DND-41 (cell line): ENCODE data around the gene KCNS1.
A peak's percentile ranks its signal among the peaks of the same experiment; 100 is the strongest.

Experiments
- ATAC-seq: fragments of 200-7000 bp; cut with Tn5 transposase; 3 replicates; pipeline ENCODE4 v1.9.1; 2021; ENCODE audit warnings: low read depth; ENCODE audit not compliant: insufficient read depth
- DNase-seq: peaks from one replicate; pipeline ENCODE4 v3.0.0-alpha.2; 2020
- H2AFZ ChIP-seq: 2 replicates; pipeline ENCODE4 v1.6.0; 2012; ENCODE audit warnings: low read depth, low read length
- H3K27ac ChIP-seq: 2 replicates; pipeline ENCODE4 v1.5.1; 2012; ENCODE audit warnings: low read length, inconsistent platforms
- H3K27me3 ChIP-seq: fragments of 200-600 bp; sonication (generic); 2 replicates; pipeline ENCODE4 v1.6.0; 2012; ENCODE audit warnings: low read length, mild to moderate bottlenecking, inconsistent platforms; ENCODE audit not compliant: insufficient read depth, poor library complexity
- H3K36me3 ChIP-seq: 2 replicates; pipeline ENCODE4 v1.5.1; 2012; ENCODE audit warnings: low read length, inconsistent platforms; ENCODE audit not compliant: insufficient read depth
- H3K4me1 ChIP-seq: 2 replicates; pipeline ENCODE4 v1.5.1; 2012; ENCODE audit warnings: mild to moderate bottlenecking, low read length; ENCODE audit not compliant: insufficient read depth
- H3K4me2 ChIP-seq: 2 replicates; pipeline ENCODE4 v1.6.0; 2012; ENCODE audit warnings: mild to moderate bottlenecking, moderate library complexity, low read length, inconsistent platforms; ENCODE audit not compliant: insufficient read depth
- H3K4me3 ChIP-seq, 2 experiments: fragments of 200-600 bp in 1 of 2; shearing (Covaris generic) in 1 of 2; 2 replicates each; pipeline ENCODE4 v1.5.1; 2012 to 2016; ENCODE audit warnings: inconsistent platforms in 2 of 2, low read length in 2 of 2, mild to moderate bottlenecking in 2 of 2, low read depth in 1 of 2, moderate library complexity in 1 of 2
- H3K79me2 ChIP-seq: 2 replicates; pipeline ENCODE4 v1.6.0; 2012; ENCODE audit warnings: low read length, inconsistent platforms; ENCODE audit not compliant: insufficient read depth
- H3K9ac ChIP-seq: 2 replicates; pipeline ENCODE4 v1.6.0; 2012; ENCODE audit warnings: low read depth, mild to moderate bottlenecking, inconsistent platforms, low read length, moderate library complexity
- H3K9me3 ChIP-seq: 2 replicates; pipeline ENCODE4 v1.5.1; 2012; ENCODE audit warnings: low read length, moderate library complexity, mild to moderate bottlenecking, inconsistent platforms; ENCODE audit not compliant: insufficient read depth, severe bottlenecking
- H4K20me1 ChIP-seq: 2 replicates; pipeline ENCODE4 v1.6.0; 2012; ENCODE audit warnings: low read length; ENCODE audit not compliant: insufficient read depth
- CTCF ChIP-seq: IDR thresholded peaks from 2 replicates; pipeline ENCODE4 v1.5.1; 2012; ENCODE audit warnings: borderline replicate concordance, low read length, moderate library complexity, mild to moderate bottlenecking; ENCODE audit not compliant: poor library complexity, severe bottlenecking; ENCODE audit errors: extremely low read depth
- EZH2 ChIP-seq: IDR thresholded peaks from 3 replicates; pipeline ENCODE4 v1.6.1; 2012; ENCODE audit warnings: borderline replicate concordance, low read depth, mild to moderate bottlenecking, moderate library complexity, low read length, inconsistent platforms; ENCODE audit not compliant: severe bottlenecking

The KCNS1 gene

GRCh38 chr20:45047581-45048119 lies 53.3 kb downstream of the KCNS1 start:
- Histone ChIP-seq H3K27ac (no peak overlapping the region), H3K9me3 (no peaks in the 10 kb centered on the region), H3K4me2 (no peak overlapping the region), H3K27me3 (no peaks in the 10 kb centered on the region), H4K20me1 (peaks cover 6% of the 10 kb centered on the region; the same call in 1 of the 2 replicates), H3K4me3 (no peak overlapping the region), H2AFZ (no peak overlapping the region), H3K4me1 (peaks cover 34% of the 10 kb centered on the region), H3K79me2 (peaks cover 3% of the 10 kb centered on the region), H3K9ac (no peak overlapping the region), H3K36me3 (peaks cover 24% of the 10 kb centered on the region)
- no peak for ATAC-seq
- TF ChIP-seq CTCF (no peak), EZH2 (no peak)
- DNase-seq, result no peak

- Histone ChIP-seq H3K4me2 (no peak overlapping the region), H2AFZ (no peak overlapping the region), H4K20me1 (peaks cover 2% of the 10 kb centered on the region; the same call in 1 of the 2 replicates), H3K79me2 (peaks cover 3% of the 10 kb centered on the region), H3K9ac (no peak overlapping the region), H3K36me3 (peaks cover 27% of the 10 kb centered on the region), H3K27me3 (no peaks in the 10 kb centered on the region), H3K4me3 (no peak overlapping the region), H3K4me1 (peaks cover 8% of the 10 kb centered on the region), H3K9me3 (no peaks in the 10 kb centered on the region), H3K27ac (no peak overlapping the region)
- no peak for ATAC-seq
- no peak for DNase-seq
- no peak for TF ChIP-seq CTCF
- no peak for TF ChIP-seq EZH2
Observed at GRCh38 chr20:45044601-45045000, 56.3 kb downstream of the KCNS1 start.

GRCh38 chr20:45044084-45044573 lies 56.8 kb downstream of the KCNS1 start:
- H3K9me3 ChIP-seq, result no peaks in the 10 kb centered on the region
- H3K4me1 ChIP-seq, result peaks cover 3% of the 10 kb centered on the region
- H3K36me3 ChIP-seq, result peaks cover 27% of the 10 kb centered on the region
- H2AFZ ChIP-seq, result no peak overlapping the region
- ATAC-seq (peak; percentile 93), DNase-seq (peak; percentile 49)
- H3K4me2 ChIP-seq, result no peak overlapping the region
- TF ChIP-seq CTCF (peak; percentile 95), EZH2 (no peak)
- no peaks in the 10 kb centered on the region for H4K20me1 ChIP-seq
- peaks cover 3% of the 10 kb centered on the region for H3K79me2 ChIP-seq
- no peak overlapping the region for H3K9ac ChIP-seq
- peak overlapping the region; percentile 15; the same call in 1 of the 2 replicates for H3K27ac ChIP-seq
- no peaks in the 10 kb centered on the region for H3K27me3 ChIP-seq
- H3K4me3 ChIP-seq, result no peak overlapping the region
